Stimulated activated memory B cell treated with anti-CD40 and anti-IgM and Interleukin-4, amounts not matched to agents 10 μg/mL and 1 μg/mL and 100 μg/mL, for 72 hours (primary cell): ENCODE measurements around the gene DCLK3.
A peak's percentile ranks its signal among the peaks of the same experiment; 100 is the strongest.

Source experiments
- ATAC-seq: fragments of 150-1000 bp; cut with Tn5 transposase; 2 replicates; pipeline ENCODE4 v1.10.0; 2021
- H3K27ac Mint-ChIP-seq: one replicate; pipeline ENCODE4 v1.8.0; 2022; ENCODE audit warnings: mild to moderate bottlenecking, mixed read lengths
- H3K27me3 Mint-ChIP-seq: one replicate; pipeline ENCODE4 v1.8.0; 2022; ENCODE audit warnings: mixed read lengths
- H3K36me3 Mint-ChIP-seq: one replicate; pipeline ENCODE4 v1.8.0; 2022; ENCODE audit warnings: mixed read lengths
- H3K4me1 Mint-ChIP-seq: one replicate; pipeline ENCODE4 v1.8.0; 2022; ENCODE audit warnings: mixed read lengths
- H3K4me3 Mint-ChIP-seq: one replicate; pipeline ENCODE4 v1.8.0; 2022; ENCODE audit warnings: mild to moderate bottlenecking, moderate library complexity, mixed read lengths
- H3K9me3 Mint-ChIP-seq: one replicate; pipeline ENCODE4 v1.8.0; 2022; ENCODE audit warnings: mixed read lengths

Gene DCLK3

DNA sequence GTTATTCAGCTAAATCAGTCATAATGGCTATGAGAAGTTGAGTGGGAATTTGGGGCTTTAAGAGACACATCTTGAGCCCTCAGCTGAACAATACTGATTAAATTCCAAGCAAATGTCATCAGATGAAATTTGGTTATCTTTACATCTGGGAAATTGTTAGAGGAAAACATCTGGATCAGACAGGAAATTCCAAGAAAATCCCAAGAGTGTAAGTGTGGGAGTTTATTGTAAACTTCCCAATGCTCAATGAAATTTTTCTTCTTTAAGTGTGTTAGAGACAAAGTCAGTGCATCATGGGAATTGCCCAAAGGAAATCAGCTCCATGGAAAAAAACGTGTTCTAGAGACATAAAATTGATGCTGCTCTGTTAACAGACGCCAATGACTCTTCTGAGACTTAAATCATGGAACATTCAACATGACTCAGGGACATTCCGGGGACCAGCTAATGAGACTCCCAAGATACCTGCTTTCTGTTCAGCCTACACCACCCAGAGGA, 19.8 kb upstream of the DCLK3 start:
- H3K4me1 Mint-ChIP-seq: no peaks in the 10 kb centered on the region
- no peak for ATAC-seq
- H3K36me3 Mint-ChIP-seq: peaks cover 6% of the 10 kb centered on the region
- H3K27me3 Mint-ChIP-seq: peaks cover 19% of the 10 kb centered on the region
- no peak overlapping the region for H3K4me3 Mint-ChIP-seq
- peaks cover 3% of the 10 kb centered on the region for H3K9me3 Mint-ChIP-seq
- H3K27ac Mint-ChIP-seq: no peak overlapping the region

GRCh38 chr3:36777424-36778218, 13.3 kb upstream of the DCLK3 start:
- Mint-ChIP-seq H3K4me1 (no peaks in the 10 kb centered on the region), H3K27me3 (peaks cover 19% of the 10 kb centered on the region), H3K4me3 (no peak overlapping the region), H3K9me3 (peaks cover 3% of the 10 kb centered on the region), H3K27ac (no peak overlapping the region), H3K36me3 (peaks cover 6% of the 10 kb centered on the region)
- ATAC-seq: peak; percentile 66

- peaks cover 3% of the 10 kb centered on the region for H3K9me3 Mint-ChIP-seq
- no peak overlapping the region for H3K4me3 Mint-ChIP-seq
- peaks cover 16% of the 10 kb centered on the region for H3K27me3 Mint-ChIP-seq
- H3K4me1 Mint-ChIP-seq: no peaks in the 10 kb centered on the region
- H3K27ac Mint-ChIP-seq: no peak overlapping the region
- peaks cover 6% of the 10 kb centered on the region for H3K36me3 Mint-ChIP-seq
- no peak for ATAC-seq
Measured at GRCh38 chr3:36776436-36776835, 12.1 kb upstream of the DCLK3 start.

DNA sequence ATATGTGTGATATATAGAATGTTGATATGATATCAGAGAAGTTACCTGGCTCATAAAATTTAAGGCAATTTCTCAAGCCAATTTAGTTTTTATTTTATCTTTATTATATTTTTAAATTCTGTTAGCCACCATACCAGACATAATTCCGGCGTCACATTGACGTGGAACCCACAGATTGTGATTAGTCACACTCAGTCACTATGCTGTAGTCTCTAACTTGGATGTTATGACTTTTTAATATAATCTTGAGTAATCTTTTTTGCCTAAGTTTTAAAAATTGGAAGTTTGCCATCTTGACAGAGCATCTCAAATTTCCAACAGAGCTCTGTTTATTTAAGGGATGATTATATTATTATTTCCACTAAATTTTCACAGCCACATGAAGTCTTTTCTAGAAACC, 9.7 kb upstream of the DCLK3 start:
- H3K4me3 Mint-ChIP-seq: no peak overlapping the region
- ATAC-seq: no peak
- H3K36me3 Mint-ChIP-seq: no peaks in the 10 kb centered on the region
- peaks cover 15% of the 10 kb centered on the region for H3K27me3 Mint-ChIP-seq
- no peaks in the 10 kb centered on the region for H3K9me3 Mint-ChIP-seq
- no peaks in the 10 kb centered on the region for H3K4me1 Mint-ChIP-seq
- H3K27ac Mint-ChIP-seq: no peak overlapping the region

DNA sequence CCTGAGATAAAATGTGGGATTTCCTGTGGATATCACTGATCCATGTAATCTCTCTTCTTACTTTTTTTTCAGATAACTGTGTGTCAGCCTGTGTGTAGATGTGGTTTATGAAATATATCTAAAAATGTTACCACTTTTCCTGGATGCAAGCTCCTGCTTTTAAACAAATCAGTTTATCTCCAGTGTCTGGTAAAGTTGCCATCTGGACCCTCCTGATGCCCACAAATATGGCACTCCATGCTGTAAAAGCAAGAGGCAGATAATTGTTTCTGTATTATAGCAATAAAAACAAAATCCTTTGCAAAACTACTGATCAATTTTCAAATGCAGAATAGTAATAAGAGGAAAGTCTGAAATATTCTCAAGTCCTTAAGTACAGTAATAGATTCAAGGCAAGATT, 7.6 kb upstream of the DCLK3 start:
- no peaks in the 10 kb centered on the region for H3K4me1 Mint-ChIP-seq
- H3K27me3 Mint-ChIP-seq: peaks cover 27% of the 10 kb centered on the region
- H3K36me3 Mint-ChIP-seq: no peaks in the 10 kb centered on the region
- no peak overlapping the region for H3K4me3 Mint-ChIP-seq
- H3K27ac Mint-ChIP-seq: no peak overlapping the region
- no peaks in the 10 kb centered on the region for H3K9me3 Mint-ChIP-seq
- ATAC-seq: no peak

- ATAC-seq: no peak
- Mint-ChIP-seq H3K27ac (no peak overlapping the region), H3K4me3 (no peak overlapping the region), H3K36me3 (no peaks in the 10 kb centered on the region), H3K27me3 (peaks cover 35% of the 10 kb centered on the region), H3K4me1 (no peaks in the 10 kb centered on the region), H3K9me3 (no peaks in the 10 kb centered on the region)
Measured at GRCh38 chr3:36769926-36770325, 5.6 kb upstream of the DCLK3 start.

- Mint-ChIP-seq H3K27me3 (peaks cover 56% of the 10 kb centered on the region), H3K9me3 (no peaks in the 10 kb centered on the region), H3K36me3 (no peaks in the 10 kb centered on the region), H3K27ac (no peak overlapping the region), H3K4me1 (no peaks in the 10 kb centered on the region), H3K4me3 (no peak overlapping the region)
- no peak for ATAC-seq
Measured at GRCh38 chr3:36765104-36765503, 751 bp upstream of the DCLK3 start.

GRCh38 chr3:36764704-36765038, 318 bp upstream of the DCLK3 start:
- Mint-ChIP-seq H3K4me3 (peak overlapping the region; percentile 30), H3K27ac (no peak overlapping the region), H3K27me3 (peaks cover 61% of the 10 kb centered on the region), H3K9me3 (no peaks in the 10 kb centered on the region), H3K4me1 (no peaks in the 10 kb centered on the region), H3K36me3 (no peaks in the 10 kb centered on the region)
- peak; percentile 15 for ATAC-seq

DNA sequence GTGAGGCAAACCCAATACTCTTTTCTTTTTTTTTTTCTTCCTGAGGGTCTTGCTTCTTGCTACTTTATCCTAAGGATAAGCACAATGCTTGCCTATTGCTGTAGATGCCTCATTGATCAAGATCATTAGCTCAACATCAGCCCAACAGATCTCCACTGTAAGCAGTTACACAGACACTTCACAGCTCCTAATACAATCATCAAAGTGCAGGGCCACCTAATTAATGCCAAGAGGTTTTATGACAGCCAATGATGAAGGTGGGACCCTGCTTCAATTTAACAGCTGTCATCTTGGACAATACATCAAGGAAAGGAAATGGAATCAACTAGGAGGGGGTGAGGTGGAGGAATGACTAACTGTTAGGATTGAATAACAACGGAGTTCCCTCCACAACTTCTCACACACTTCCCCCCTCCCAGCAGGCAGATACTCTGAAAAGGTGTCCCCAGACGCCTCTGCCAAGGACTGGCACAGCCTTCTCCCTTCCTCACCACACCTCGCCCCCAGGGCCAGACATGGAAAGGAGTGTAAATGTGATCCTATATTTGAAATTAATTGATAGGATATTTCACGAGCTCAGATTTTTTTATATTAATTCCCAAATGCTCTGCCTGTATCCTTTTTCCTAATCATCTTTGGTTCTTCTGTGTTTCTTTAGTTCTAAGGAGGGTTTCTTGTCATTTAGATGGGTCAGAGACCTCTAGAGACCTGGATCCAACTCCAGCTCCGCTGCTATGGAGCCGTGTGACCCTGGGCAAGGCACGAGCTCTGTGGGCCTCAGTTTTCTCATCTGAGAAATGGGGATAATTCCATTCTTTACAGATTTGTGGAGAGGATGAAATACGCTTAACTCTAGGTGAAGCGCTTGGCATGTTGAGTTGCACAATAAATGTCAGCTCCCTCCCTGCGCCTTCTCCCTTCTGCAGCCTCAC, 1.2 kb downstream of the DCLK3 start:
- Mint-ChIP-seq H3K27me3 (peaks cover 67% of the 10 kb centered on the region), H3K4me3 (no peak overlapping the region)

DNA sequence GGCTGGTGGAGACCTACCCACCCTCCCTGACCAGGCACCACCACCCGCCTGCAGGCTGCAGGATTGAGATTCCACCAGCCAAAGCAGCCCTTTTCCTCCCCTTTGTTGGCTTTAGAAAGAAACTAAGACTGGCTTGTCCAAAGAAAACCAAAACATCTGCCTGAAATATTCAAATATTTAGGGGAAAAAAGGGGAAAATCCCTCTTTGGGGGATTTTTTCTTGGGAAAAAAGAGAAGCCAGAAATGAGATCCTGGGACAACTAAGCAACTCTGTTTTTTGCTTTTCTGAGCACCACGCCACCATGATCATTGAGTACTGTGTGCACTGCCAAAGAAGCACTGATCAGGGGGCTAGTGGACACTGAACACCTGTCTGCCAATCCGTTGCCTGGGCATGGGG, 2.6 kb downstream of the DCLK3 start:
- Mint-ChIP-seq H3K36me3 (no peaks in the 10 kb centered on the region), H3K9me3 (no peaks in the 10 kb centered on the region), H3K27ac (no peak overlapping the region), H3K27me3 (peaks cover 63% of the 10 kb centered on the region), H3K4me1 (no peaks in the 10 kb centered on the region), H3K4me3 (no peak overlapping the region)
- no peak for ATAC-seq

More for the DNA sequence above, 1.2 kb downstream of the DCLK3 start:
- no peaks in the 10 kb centered on the region for H3K36me3 Mint-ChIP-seq
- ATAC-seq: no peak
- no peak overlapping the region for H3K27ac Mint-ChIP-seq
- no peaks in the 10 kb centered on the region for H3K4me1 Mint-ChIP-seq
- H3K9me3 Mint-ChIP-seq: no peaks in the 10 kb centered on the region

DNA sequence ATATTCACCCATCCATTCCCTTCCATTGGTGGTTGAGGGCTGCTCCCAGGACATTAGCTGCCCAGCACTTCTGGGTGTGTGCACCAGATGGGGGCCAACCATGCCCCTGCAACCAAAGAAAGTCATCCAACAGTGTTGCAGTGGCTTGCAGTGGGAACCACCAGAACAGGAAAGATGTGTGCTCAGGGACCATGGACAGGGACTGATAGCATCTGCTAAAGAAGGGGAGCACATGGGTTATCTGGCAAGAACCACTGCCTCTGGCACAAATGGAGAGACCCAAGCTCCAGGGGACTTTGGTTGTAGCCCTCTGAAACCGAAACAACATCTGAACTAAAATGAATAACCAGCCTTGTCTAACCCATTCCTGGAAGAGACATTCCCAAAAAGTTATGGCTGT, 8.1 kb downstream of the DCLK3 start:
- Mint-ChIP-seq H3K27ac (no peak overlapping the region), H3K27me3 (peaks cover 53% of the 10 kb centered on the region), H3K4me1 (no peaks in the 10 kb centered on the region), H3K9me3 (no peaks in the 10 kb centered on the region), H3K4me3 (no peak overlapping the region), H3K36me3 (no peaks in the 10 kb centered on the region)
- ATAC-seq: peak; percentile 27

GRCh38 chr3:36751326-36751725, 13.0 kb downstream of the DCLK3 start:
- Mint-ChIP-seq H3K4me1 (no peaks in the 10 kb centered on the region), H3K4me3 (no peak overlapping the region), H3K9me3 (peaks cover 6% of the 10 kb centered on the region), H3K36me3 (no peaks in the 10 kb centered on the region), H3K27ac (no peak overlapping the region), H3K27me3 (peaks cover 48% of the 10 kb centered on the region)
- ATAC-seq: no peak

- no peak for ATAC-seq
- H3K27me3 Mint-ChIP-seq: peaks cover 48% of the 10 kb centered on the region
- no peak overlapping the region for H3K27ac Mint-ChIP-seq
- peaks cover 6% of the 10 kb centered on the region for H3K9me3 Mint-ChIP-seq
- H3K4me1 Mint-ChIP-seq: no peaks in the 10 kb centered on the region
- H3K36me3 Mint-ChIP-seq: no peaks in the 10 kb centered on the region
- no peak overlapping the region for H3K4me3 Mint-ChIP-seq
Measured at GRCh38 chr3:36750737-36751136, 13.6 kb downstream of the DCLK3 start.

GRCh38 chr3:36744763-36745162, 19.6 kb downstream of the DCLK3 start:
- Mint-ChIP-seq H3K27me3 (peaks cover 16% of the 10 kb centered on the region), H3K27ac (no peak overlapping the region), H3K4me1 (no peaks in the 10 kb centered on the region), H3K9me3 (peaks cover 6% of the 10 kb centered on the region), H3K36me3 (no peaks in the 10 kb centered on the region), H3K4me3 (no peak overlapping the region)
- no peak for ATAC-seq

DNA sequence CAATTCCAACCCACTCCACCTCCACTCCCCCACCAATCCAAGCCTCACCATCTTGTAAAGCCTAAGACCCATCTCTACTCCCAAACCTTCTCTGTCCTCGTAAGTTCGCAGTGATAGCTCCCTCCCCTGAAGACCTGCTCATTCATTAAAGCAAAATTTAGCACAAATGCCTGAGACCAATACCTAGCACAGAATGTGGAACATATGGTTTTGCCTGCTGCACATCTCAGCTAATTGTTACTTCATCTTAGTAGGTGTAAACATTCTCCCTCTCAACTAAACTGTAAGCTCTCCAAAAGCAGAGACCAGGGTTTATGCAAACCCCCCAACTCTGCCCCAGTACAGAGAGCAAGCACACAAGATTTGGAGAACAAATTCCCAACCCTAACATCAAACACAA, 20.5 kb downstream of the DCLK3 start:
- Mint-ChIP-seq H3K27me3 (peaks cover 12% of the 10 kb centered on the region), H3K4me3 (no peak overlapping the region), H3K4me1 (no peaks in the 10 kb centered on the region), H3K27ac (no peak overlapping the region), H3K9me3 (peaks cover 6% of the 10 kb centered on the region), H3K36me3 (no peaks in the 10 kb centered on the region)
- ATAC-seq: no peak

DNA sequence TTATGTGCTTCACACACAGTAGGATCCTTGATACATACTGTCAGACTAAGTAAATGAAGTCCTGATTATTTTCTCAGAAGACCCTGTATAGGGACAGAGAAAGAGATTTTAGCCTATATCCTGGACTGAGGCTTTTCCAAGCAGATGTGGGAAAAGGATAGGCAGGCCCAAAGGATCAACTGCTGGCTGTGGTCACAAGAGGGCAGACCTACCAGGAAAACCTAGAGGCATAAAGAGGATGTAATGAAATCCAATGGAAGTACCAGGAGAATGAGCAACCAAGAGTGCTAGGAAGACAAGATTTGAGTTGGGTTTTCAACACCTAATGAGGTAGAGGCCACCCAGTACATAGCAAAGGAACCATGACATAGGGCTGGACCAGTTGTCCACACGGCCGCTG, 23.1 kb downstream of the DCLK3 start:
- Mint-ChIP-seq H3K36me3 (no peaks in the 10 kb centered on the region), H3K4me1 (no peaks in the 10 kb centered on the region), H3K27ac (no peak overlapping the region), H3K4me3 (no peak overlapping the region), H3K9me3 (peaks cover under 1% of the 10 kb centered on the region), H3K27me3 (peaks cover 13% of the 10 kb centered on the region)
- ATAC-seq: no peak
